ENCODE data around the gene RAN.
A peak's percentile ranks its signal among the peaks of the same experiment; 100 is the strongest.
"Not testable (repeated sequence)": the region's sequence is repeated elsewhere in the genome, so short reads cannot be mapped to it uniquely, and the experiment has no call there.

Gene RAN

DNA sequence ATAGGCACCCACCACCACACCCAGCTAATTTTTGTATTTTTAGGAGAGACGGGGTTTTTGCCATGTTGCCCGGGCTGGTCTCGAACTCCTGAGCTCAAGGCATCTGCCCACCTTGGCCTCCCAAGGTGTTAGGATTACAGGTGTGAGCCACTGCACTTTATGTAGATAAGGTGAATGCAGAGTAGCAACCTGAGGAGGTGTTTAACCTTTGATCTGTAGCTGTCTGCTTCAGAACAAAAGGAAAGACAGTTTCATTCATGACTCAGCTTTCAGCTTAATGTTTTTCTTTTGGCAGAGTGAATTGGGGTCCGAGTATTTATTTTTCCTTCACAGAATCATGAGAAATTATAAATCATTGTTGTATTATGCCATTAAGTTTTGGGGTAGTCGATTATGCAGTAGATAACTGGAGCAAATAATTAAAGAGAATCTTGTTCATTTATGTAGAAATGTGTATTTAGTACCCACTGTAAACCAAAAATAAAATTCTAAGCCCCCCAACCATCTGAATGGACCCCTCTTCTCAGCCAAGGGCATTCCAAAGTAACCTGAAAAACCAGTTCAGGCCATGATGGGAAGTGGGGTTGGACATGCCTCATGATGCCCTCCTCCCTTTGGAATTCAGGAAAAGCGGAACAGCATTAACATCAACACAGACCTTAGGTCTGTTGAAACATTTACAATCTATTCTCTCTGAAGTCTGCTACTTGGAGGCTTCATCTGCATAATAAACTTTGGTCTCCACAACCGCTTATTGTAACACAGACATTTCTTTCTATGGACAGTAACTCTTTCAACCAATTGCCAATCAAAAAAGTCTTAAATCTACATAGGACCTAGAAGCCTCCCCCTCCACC lies 22.1 kb upstream of the RAN start:
- no peak for DNase-seq

DNA sequence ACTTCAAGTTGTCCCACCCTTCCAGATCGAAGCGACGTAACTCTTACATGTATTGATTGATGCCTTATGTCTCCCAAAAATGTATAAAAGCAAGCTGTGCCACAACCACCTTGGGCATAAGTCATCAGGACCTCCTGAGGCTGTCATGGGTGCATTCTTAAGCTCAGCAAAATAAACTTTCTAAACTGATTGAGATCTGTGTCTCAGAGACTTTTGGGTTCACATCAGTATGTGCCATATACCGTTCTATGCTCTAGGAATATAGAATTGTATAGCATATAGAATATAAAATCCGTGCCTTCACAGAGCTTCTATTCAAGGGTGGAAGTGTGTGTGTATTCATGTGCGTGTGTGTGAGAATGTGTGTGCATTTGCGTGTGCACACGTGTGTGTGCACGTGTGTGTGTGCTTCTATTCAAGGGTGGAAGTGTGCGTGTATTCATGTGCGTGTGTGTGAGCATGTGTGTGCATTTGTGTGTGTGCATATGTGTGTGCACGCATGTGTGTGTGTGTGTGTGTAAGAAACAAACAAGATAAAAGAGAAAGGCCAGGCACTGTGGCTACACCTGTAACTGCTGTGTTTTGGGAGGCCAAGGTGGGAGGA lies 21.3 kb upstream of the RAN start:
- no peak for DNase-seq

GRCh38 chr12:130856088-130856487 lies 15.8 kb upstream of the RAN start:
- DNase-seq = no peak

DNA sequence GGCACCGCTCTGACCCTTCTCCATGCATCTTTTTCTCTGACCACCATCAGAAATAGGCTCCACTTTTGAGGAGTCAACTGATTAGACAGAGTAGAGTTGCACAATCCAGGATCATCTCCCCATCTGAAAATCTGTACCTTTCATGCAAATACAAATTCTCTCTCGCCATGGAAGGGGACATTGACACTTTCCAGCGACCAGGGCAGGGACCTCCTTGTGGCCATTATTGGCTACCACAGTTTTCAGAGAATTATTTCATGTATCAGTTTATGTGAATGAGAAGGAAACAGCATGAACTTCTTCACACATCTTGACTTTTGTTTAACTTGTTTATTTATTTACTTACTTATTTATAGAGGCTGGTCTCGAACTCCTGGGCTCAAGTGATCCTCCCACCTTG lies 13.8 kb upstream of the RAN start:
- DNase-seq = no peak

DNA sequence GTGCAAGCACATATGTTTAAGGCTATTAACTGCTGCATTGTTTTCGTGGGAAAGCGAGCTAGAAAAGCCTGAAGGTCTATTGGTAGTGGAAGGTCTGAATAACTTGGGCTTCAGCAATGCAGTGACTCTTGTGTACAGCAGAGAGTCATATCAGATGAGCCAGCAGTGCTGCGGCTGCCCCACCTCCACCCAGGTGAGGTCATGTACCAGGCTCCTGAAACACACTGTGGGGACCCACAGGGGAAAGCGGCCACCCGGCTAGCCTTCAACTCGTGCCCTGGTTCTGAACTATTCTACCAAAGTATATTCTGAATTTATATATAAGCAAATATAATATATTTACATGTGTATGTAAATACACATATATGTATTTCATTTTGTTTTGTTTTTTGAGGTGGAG lies 12.7 kb upstream of the RAN start:
- no peak for DNase-seq

- no peak for DNase-seq
Observed at GRCh38 chr12:130860311-130860710, 11.6 kb upstream of the RAN start.

- no peak for DNase-seq
Observed at GRCh38 chr12:130862161-130862560, 9.7 kb upstream of the RAN start.

- DNase-seq = not testable (repeated sequence)
Observed at GRCh38 chr12:130862771-130863170, 9.1 kb upstream of the RAN start.

- DNase-seq = no peak
Observed at GRCh38 chr12:130863298-130863697, 8.6 kb upstream of the RAN start.

DNA sequence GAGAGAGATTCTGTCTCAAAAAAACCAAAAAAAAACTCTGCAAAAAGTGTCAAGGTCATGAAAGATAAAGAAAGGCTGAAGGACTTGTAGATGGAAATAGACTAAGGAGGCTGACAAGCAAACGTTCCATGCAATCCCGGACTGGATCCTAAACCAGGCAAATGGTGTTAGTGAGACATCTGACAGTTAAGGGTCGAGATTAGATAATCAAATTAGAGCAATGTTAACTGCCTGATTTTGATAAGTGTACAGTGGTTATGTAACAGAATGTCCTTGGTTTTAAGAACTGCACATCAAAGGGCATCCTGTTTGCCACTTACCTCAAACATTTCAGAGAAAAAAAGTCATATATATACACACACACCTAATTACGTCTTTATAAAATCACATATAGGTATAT lies 3.5 kb upstream of the RAN start:
- no peak for DNase-seq

GRCh38 chr12:130870442-130871285 lies 1.2 kb upstream of the RAN start:
- peak; percentile 95 to 97 for DNase-seq

- no peak for DNase-seq
Observed at GRCh38 chr12:130872179-130873096, 572 bp downstream of the RAN start.

- no peak for DNase-seq
Observed at GRCh38 chr12:130873106-130873795, 1.4 kb downstream of the RAN start.

DNA sequence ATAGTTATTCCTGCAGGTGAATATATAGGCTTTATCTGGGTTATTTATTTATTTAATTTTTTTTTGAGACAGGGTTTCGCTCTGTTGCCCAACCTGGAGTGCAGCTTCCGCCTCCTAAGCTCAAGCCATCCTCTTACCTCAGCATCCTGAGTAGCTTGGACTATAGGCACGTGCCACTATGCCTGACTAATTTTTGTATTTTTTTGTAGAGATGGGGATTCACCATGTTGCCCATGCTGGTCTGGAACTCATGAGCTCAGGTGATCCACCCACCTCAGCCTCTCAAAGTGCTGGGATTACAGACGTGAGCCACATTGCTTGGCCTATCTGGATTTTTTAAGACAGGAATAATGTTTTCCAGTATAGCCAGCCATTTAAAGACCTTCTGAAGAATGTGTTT lies 2.0 kb downstream of the RAN start:
- no peak for DNase-seq

DNA sequence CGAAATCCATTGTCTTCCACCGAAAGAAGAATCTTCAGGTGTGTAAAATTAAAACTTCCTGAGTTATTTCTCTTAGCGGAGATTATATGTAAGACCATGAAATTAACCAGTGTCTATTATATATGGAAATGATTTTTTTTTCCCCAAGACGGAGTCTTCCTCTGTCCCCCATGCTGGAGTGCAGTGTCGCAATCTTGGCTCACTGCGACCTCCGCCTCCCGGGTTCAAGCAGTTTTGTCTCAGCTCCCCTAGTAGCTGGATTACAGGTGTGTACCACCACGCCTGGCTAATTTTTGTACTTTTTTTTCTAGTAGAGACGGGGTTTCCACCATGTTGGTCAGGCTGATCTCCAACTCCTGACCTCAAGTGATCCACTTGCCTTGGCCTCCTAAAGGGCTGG lies 2.8 kb downstream of the RAN start:
- no peak for DNase-seq

DNA sequence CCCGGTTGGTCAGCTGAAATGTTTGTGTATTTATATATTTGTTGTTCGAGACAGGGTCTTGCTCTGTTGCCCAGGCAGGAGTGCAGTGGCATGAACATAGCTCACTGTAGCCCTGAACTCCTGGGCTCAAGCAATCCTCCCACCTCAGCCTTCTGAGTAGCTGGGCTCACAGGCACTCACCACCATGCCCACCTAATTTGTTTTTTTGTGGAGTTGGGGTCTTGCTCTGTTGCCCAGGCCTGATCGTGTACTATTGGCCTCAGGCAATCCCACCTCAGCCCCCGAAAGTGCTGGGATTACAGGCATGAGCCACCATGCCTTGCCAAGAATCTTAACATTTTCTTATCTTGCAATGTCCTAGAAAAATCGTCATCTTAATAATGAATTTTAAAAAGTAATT lies 3.3 kb downstream of the RAN start:
- no peak for DNase-seq

DNA sequence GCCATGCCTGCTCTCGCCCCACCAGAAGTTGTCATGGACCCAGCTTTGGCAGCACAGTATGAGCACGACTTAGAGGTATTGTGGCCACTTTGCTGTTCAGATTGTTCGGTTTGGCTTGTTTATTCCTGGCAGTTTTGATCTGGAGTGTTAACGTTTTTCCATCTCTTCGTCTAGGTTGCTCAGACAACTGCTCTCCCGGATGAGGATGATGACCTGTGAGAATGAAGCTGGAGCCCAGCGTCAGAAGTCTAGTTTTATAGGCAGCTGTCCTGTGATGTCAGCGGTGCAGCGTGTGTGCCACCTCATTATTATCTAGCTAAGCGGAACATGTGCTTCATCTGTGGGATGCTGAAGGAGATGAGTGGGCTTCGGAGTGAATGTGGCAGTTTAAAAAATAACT lies 3.8 kb downstream of the RAN start:
- not testable (repeated sequence) for DNase-seq

GRCh38 chr12:130876297-130876696 lies 4.4 kb downstream of the RAN start:
- no peak for DNase-seq

DNA sequence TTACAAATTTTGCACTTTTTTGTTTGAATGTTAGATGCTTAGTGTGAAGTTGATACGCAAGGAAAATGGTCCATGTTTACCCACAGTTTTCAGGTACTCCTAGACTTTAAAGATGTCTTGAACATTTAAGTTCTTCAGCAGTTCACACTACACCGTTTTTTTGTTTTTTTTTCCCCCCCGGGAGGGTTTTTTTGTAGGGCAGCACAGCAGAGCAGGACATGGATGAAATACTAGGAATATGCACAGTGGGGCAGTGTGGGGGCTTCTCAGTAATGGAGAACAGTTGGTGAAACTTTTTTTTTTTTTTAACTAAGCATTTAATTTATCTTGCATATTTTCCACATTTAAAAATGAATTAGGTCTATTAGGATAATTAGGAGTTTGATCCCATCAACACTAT lies 4.9 kb downstream of the RAN start:
- DNase-seq = no peak

DNA sequence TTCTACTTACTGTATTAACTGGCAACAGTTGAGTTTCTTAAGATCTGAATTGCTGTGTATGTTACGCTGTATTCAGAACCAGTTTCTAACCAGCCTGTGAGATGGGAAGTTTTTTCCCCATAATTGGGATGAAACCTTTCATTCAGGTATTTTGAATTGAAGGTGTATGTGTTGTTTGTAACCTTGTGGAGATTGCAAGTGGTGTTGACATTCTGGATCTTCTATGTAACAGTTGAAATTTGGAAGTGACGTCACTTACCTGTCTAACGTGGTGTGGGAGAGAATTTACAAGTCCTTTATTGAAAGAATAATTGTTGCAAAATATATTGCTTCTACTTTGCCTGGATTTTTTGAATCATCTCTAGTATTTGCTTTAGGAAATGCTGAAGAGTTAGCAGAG lies 5.5 kb downstream of the RAN start:
- DNase-seq = no peak

DNA sequence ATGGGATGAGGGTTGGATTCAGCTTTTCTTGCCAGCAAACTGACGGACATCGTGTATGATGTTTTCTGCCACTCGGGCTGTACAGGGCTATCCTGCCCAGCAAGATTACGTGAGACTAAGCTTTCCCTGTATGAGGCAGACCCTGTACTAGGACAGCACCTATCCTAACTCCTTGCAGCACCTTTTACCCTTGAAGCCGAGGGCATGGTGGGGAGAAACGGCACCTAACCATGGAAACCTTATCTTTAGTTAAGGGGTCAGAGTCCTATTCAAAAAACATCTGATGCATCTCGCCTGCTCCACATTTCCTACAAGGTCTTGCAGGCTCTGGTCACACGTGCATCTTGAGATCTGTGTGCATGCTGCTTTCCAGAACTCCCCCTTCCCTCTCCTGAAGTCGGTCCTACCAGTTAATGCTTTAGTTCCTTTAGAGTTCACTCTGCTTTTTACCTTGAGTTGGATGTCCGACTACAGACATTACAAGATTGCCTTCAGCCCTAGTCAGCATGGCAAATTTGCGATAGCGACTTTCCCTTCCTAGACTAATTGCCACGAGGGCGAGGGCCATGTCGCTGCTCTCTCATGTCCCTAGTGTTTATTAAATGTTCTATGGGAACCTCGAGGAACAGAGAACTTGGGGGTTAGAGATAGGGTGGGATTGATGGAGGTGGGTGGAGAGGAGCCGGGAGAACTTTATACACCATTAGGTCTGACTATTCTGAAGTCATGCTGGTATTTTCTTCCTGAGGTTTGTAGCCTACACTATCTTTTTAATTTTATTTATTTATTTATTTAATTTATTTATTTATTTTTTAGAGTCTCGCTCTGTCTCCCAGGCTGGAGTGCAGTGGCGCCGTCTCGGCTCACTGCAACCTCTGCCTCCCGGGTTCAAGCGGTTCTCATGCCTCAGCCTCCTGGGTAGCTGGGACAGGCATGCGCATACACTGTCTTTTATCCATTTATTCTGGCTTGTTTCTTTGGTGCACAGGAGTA lies 6.6 kb downstream of the RAN start:
- DNase-seq = no peak

All from Kasumi-1 (cell line).